HG03175 (cell line): ENCODE measurements around the gene INPP5D.
"Not testable (repeated sequence)": the region's sequence is repeated elsewhere in the genome, so short reads cannot be mapped to it uniquely, and the experiment has no call there.

Source experiments
- ATAC-seq: cut with Tn5 transposase; IDR thresholded peaks from one replicate; pipeline ENCODE4 v1.9.1; 2021; ENCODE audit warnings: mild to moderate bottlenecking, moderate library complexity; ENCODE audit not compliant: unreplicated experiment

The INPP5D gene

DNA sequence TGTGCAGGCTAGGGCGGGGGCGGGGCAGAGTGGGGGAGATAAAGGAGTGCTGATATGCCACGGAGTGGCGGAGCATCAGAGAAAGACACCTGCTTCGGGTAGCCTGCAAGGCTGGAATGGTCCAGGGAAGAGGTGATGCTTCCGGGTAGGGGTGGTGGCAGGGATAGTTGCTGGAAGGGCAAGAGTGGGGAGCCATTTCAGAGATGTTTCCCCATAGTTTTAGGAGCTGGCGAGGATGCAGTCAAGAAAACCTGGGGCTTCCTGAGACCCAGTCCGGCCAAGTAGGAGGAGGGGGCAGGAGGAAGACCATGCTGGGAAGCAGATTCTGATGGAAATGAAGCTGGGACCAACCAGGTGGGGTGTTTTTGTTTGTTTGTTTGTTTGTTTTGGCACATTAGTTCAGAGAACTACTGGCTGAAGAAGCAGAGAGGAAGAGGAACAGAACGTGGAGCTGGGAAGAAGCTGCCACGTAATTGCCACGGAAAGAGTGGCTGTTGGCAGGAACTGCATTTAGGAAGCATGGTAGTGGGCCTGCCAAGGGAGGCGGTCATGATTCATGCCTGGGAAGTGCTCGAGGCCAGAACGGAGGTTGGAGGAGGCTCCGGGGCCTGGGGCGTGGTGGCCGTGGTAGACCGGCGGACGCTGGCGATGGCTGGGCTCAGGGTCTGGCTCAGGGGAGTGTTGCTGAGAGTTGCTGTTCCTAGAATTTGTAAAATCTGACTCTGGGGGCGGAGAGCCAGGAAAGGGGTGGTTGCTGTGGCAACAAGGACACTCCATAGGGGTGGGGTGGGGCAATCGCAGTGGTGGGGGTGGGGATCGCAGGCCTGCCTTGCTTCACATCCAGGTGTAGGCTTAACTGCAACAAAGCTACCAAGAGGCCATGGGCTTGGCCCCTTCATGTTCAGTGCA, 8.6 kb upstream of the INPP5D start:
- no peak for ATAC-seq

DNA sequence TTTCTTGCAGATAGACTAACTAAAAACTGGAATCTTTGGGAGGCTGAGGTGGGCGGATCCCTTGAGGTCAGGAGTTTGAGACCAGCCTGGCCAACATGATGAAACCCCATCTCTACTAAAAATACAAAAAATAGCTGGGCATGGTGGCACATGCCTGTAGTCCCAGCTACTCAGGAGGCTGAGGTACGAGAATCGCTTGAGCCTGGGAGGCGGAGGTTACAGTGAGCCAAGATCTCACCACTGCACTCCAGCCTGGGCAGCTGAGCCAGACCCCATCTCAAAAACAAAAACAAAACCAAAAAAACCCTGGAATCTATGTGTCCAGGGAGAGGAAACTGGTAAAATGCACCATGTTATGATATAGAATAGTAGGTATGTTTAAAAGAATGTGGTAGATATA, 7.6 kb upstream of the INPP5D start:
- not testable (repeated sequence) for ATAC-seq

- no peak for ATAC-seq
Measured at GRCh38 chr2:233053928-233054784, 6.0 kb upstream of the INPP5D start.

- no peak for ATAC-seq
Measured at GRCh38 chr2:233055362-233055761, 4.8 kb upstream of the INPP5D start.

DNA sequence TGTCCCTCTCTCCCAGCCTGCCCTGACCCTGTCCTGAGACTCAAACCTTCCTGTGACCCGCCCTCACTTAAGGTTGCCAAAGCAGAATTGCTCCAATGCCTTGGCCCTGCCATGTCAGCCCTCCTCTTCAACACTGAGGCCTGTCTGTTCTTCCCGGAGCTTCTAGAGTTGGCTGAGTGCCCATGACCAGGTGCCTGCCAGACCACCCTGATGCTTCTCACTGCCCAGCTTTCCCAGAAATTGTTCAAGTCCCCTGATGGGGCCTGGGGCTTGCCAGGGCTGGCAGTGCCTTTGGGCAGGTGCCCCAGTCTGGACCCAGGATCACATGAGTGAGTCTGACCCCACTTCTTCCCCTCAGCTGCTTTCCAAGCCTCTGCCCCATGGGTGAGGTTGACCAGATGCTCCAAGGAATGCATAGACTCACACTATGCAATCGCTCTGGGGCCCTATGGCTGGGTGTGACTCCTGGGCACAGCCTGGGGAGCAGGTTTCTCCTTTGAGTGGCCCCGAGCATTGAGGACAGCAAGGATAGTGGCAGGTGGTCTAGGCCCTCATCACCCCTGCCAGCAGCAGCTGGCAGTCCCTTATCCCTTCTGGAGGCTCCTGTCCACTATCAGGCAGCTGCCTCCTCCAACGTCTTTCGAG, 3.1 kb upstream of the INPP5D start:
- ATAC-seq, result no peak

DNA sequence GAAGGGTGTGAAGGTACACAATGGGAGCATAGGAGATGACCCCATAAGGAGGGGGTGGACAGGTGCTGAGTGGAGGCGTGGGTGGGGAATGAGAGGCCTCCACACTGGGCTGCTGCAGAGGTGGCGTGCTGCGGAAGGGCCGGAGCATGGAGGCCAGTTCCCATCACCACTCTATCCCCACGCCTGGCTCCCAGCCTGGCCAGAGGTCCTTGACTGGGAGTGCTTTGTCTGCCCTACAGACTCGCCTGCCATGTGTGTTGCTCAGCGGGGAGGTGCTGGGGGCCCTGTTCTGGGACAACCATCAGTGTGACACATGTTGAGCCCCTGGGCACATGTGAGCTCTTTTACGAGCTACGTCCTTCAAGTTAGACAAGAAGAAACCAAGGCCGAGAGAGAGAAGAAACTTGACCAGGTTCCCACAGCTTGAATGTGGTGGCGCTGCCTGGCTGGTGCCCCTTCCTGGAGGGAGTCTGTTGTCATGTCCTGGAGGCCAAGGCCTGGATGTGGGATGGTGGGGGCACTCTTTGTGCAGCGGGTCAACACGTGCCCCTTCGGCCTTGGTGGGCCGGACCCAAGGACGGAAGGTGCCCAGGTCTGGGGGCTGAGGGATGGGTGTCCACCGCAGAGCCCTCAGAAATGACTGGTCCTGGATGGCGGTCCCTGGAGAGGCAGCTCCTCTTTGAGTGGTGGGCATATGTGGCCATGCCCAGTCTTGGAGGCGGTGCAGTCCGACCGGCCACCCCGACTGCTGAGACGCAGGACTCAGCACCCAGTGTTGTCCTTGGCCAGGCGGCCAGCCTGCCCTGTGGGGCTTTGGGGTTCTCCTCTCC, 1.2 kb upstream of the INPP5D start:
- ATAC-seq, result no peak

- no peak for ATAC-seq
Measured at GRCh38 chr2:233059547-233059796, 670 bp upstream of the INPP5D start.

GRCh38 chr2:233060501-233060979, 398 bp downstream of the INPP5D start:
- peak; percentile 17 for ATAC-seq

- ATAC-seq, result no peak
Measured at GRCh38 chr2:233060980-233061590, 943 bp downstream of the INPP5D start.

DNA sequence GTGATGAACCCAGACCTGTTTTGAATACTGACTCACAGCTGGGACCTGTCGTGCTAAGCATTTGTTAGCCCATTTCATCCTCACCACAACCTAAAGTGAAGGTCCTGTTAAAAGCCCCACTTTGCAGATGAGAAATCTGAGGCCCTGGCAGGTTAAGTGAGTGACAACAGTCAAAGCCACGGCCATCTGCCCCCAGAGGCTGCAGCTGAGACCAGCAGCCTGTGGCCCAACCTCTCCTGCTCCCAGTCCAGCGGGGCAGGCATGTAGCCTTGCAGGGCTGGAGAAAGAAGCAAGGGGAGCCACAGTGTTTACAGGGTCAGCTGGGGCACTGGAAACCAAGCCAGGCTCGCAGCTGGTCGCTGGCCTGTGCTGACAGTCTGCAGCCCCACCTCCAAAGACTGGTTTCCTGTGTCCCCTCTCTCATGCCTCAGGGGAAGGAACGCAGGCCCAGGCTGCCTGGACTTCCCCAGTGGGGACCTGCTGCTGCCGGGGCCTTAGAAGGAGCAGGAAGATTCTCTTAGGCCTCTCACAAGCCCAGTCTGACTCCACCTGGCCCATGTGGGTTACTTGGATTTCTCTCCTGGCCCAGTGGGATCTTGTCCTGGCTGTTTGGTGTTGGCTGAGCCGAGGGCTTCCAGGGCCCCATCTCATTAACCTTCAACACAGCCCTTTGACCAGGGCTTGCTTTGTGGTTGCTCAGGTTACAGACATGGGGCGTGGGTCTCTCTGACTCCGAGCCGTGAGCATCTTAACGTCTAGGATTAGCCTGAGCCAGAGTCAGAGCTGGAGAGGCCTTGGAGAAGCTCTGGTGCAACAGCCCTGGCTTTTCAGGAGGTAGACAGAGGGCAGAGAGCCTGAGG, 1.7 kb downstream of the INPP5D start:
- ATAC-seq, result no peak

DNA sequence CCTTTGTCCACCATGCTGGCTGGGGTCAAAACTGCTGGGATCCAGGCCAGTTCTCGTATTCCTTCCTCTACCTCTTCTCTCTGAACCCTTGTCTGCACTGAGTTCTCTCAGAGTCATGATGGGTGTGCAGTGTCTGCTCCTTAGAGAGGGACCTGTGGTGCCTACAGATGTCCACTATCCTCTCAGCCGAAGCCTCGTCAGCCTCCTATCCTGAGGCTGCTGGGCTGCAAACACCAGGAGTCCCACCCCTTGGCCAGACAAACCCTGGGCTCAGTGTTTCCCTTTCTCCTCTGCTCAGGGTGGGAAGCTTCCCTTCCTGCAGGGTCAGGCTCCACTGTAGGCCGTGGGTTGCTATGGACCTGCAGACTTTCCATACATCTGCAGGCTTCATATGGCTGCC, 2.3 kb downstream of the INPP5D start:
- no peak for ATAC-seq

DNA sequence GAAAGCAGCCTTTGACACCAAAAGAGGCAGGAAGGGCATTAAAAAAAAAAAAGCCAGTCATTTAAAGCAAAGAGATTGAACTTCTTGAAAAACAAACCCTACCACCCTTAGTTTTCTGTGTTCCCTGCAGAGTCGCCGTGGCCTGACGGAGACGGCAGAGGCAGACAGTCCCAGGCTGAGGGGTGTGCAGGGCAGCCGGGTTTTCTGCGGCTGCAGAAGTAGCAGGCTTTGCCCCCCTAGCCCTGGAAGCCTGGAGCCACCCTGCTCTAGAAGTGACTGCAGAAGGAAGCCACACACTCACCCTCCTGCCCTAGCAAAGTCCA, 2.8 kb downstream of the INPP5D start:
- ATAC-seq, result peak; percentile 0

DNA sequence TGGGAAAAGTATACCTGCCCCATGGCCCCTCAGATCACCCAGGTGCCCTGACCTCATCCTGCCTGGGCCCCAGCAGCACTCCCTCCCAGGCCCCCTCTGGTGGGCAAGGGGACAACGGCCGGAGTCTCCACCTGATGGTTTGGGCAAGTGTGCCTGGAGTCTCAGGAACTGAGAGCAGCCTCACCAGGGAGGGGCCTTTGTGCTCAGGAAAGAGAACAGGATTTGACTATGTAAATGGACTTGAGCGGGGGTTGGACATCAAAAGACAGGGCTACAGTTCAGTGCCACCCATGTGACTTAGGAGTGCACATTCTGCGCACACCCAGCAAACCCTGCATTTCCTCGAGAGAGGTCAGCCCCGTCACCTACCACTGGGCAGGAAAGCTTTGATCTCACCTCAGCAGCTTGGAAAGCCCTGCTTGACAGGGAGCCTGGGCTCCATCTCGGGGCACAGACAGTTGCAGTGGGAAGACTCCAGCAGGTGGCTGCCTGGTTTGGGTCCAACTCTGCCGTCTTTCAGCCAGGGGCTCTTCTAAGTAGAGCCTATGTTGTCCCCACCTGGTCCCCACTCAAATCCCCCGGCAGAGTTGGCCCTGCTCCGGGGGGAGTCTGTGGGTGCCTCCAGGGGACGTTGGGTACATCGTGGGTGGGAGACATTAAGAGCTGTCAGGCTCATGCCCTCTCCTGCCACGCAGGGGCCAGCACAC, 3.3 kb downstream of the INPP5D start:
- ATAC-seq, result peak; percentile 35

GRCh38 chr2:233063976-233064411, 3.9 kb downstream of the INPP5D start:
- ATAC-seq, result no peak

- no peak for ATAC-seq
Measured at GRCh38 chr2:233064530-233065199, 4.5 kb downstream of the INPP5D start.

GRCh38 chr2:233065200-233065589, 5.1 kb downstream of the INPP5D start:
- ATAC-seq, result not testable (repeated sequence)

DNA sequence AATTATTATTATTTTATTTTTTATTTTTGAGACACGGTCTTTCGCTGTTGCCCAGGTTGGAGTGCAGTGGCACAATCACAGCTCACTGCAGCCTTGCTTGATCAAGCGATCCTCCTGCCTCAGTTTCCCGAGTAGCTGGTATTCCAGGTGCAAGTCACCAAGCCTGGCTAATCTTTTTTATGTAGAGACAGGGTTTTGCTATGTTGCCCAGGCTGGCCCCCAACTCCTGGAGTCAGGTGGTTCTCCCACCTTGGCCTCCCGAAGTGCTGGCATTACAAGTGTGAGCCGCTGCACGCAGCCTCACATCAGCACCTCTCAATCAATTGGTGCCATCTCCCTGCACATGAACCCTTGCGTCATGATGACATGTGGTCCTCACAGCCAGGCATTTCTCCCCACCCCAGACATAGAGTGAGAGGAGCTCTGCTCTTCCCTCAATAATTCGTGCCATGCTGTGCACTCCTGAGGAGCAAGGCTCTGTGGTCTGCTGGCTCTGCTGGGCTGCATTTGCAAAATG, 5.9 kb downstream of the INPP5D start:
- ATAC-seq, result no peak
